Measurements from ENCODE around the gene LINS1. TPM values are rescaled to one million over a fixed set of nuclear protein-coding genes. Genes with fewer than 3 reads are reported as not detected.

Gene LINS1
- total and polyA plus RNA-seq, 3 donors from 2014 or later = 13.7 to 23.4 (median 17.3) TPM

DNA sequence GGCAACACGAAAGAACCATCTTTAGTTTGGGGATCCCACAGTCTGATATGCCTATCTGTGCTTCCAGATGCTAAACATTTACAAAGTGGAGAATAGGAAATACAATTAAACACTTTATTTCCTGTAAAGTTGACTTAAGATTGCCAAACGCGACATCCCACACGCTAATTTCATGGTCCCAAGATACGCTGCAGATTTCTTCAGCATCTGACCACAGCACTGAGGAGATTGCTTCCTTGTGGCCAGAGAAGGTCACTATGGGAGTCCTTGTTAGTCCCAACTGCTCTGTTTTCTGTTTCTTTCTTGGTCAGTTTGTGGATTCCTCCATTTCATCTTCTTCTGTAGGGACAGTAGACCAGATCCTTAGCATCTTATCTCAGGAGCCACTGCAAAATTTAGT, 43.7 kb upstream of the LINS1 start:
- Histone ChIP-seq H3K27ac (no peak overlapping the region), H3K4me3 (no peak overlapping the region), H3K27me3 (no peaks in the 10 kb centered on the region), H3K4me1 (peaks cover 4% of the 10 kb centered on the region), H3K9me3 (no peaks in the 10 kb centered on the region), H3K36me3 (ENCODE audit: low read depth, missing control alignments) (no peaks in the 10 kb centered on the region)
- intact Hi-C loops (cut with DNase I; ENCODE audit: low total_unique reads) = no loop called here
- 92% methylated on average over 5 of the region's 5 CpGs for WGBS, 2 donors
- DNase-seq = no peak
- TF ChIP-seq, protein P1, sequence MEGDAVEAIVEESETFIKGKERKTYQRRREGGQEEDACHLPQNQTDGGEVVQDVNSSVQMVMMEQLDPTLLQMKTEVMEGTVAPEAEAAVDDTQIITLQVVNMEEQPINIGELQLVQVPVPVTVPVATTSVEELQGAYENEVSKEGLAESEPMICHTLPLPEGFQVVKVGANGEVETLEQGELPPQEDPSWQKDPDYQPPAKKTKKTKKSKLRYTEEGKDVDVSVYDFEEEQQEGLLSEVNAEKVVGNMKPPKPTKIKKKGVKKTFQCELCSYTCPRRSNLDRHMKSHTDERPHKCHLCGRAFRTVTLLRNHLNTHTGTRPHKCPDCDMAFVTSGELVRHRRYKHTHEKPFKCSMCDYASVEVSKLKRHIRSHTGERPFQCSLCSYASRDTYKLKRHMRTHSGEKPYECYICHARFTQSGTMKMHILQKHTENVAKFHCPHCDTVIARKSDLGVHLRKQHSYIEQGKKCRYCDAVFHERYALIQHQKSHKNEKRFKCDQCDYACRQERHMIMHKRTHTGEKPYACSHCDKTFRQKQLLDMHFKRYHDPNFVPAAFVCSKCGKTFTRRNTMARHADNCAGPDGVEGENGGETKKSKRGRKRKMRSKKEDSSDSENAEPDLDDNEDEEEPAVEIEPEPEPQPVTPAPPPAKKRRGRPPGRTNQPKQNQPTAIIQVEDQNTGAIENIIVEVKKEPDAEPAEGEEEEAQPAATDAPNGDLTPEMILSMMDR (IDR thresholded peaks at IDR 0.05) = no peak
- no peak for TF ChIP-seq POLR2A (IDR thresholded peaks at IDR 0.05)

DNA sequence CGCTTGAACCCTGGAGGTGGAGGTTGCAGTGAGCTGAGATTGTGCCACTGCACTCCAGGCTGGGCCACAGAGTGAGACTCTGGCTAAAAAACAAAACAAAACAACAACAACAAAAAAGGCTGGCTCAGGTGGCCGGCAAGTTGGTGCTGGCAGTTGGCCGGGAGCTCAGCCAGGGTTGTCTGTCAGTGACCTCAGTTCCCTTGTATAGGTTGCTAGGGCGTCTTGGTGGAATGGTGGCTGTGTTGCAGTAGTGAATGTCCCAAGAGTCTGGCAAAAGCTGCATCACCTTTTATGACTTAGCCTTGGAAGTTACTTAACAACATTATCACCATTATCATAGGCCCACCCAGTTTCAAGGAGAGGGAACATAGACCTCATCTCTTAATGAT, 41.0 kb upstream of the LINS1 start:
- H3K4me3 ChIP-seq = no peak overlapping the region
- H3K9me3 ChIP-seq = no peaks in the 10 kb centered on the region
- no peak for TF ChIP-seq POLR2A (IDR thresholded peaks at IDR 0.05)
- intact Hi-C loops (cut with DNase I; ENCODE audit: low total_unique reads) = no loop called here
- no peak for DNase-seq
- H3K27ac ChIP-seq = no peak overlapping the region
- H3K36me3 ChIP-seq (ENCODE audit: low read depth, missing control alignments) = no peaks in the 10 kb centered on the region
- no peaks in the 10 kb centered on the region for H3K4me1 ChIP-seq
- 85 to 93% methylated on average over 4 of the region's 4 CpGs for WGBS, 2 donors
- no peaks in the 10 kb centered on the region for H3K27me3 ChIP-seq

DNA sequence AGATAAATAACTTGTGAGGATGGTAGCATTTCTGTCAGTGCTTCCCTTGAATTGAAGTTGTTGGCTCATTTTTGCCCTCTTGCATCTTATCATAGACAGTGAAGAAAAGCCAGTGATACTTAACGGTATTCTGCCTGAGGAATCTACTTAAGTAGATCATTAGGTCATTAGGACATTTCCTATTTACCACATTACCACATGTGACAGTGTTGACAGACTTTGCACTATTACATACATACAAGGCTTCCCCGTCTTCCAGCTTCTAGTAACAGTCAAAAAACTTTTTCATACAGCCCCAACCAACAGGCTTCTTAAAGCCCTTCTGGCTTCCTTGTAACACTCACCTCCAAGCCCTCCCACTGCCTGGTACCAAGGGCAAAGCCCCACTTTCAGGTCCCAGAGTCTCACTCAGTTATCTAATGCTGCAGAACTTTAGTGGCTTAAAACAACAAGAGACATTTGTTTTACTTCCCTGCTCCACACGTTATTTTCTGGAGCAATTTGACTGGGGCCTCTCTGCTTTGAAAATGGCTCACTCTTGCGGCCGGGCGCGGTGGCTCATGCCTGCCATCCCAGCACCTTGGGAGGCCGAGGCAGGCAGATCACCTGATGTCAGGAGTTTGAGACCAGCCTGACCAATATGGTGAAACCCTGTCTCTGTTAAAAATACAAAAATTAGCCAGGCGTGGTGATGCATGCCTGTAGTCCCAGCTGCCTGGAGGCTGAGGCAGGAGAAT, 40.4 kb upstream of the LINS1 start:
- Histone ChIP-seq H3K9me3 (no peaks in the 10 kb centered on the region), H3K27me3 (no peaks in the 10 kb centered on the region), H3K4me1 (no peaks in the 10 kb centered on the region), H3K27ac (no peak overlapping the region), H3K4me3 (no peak overlapping the region), H3K36me3 (ENCODE audit: low read depth, missing control alignments) (no peaks in the 10 kb centered on the region)
- no peak for DNase-seq
- WGBS, 2 donors = 85 to 88% methylated on average over 9 of the region's 9 CpGs
- intact Hi-C loops (cut with DNase I; ENCODE audit: low total_unique reads) = no loop called here
- TF ChIP-seq, protein P1 (IDR thresholded peaks at IDR 0.05) = no peak
- no peak for TF ChIP-seq POLR2A (IDR thresholded peaks at IDR 0.05)

DNA sequence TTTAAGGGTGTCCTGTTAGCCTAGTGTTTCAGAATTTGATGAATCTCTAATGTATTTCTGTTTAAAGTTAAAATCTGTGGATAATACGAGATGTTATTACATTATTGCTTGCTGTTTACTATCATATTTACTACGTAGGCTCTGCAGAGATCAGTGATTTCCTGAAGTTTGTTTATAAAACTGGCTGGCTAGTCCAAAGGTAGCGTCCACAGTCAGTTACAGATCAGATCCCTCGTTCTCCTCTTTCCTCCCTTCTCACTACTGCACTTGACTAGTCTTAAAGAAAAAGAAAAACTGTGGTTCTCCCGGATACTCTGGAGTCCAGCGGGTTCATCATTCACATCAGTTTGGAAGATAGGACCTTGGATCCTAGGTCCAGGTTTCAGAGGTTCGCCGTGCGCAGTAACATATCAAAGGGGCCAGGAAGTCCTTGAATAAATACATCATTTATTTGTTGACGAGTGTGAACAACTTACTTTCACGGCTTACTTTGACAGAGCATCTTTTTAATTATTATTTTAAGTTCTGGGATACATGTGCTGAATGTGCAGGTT, 36.3 kb upstream of the LINS1 start:
- Histone ChIP-seq H3K9me3 (no peaks in the 10 kb centered on the region), H3K4me1 (no peaks in the 10 kb centered on the region), H3K27ac (no peak overlapping the region), H3K4me3 (no peak overlapping the region), H3K27me3 (no peaks in the 10 kb centered on the region), H3K36me3 (ENCODE audit: low read depth, missing control alignments) (no peaks in the 10 kb centered on the region)
- no peak for DNase-seq
- intact Hi-C loops (cut with DNase I; ENCODE audit: low total_unique reads) = loop anchor here (10.0 kb wide), 1 partner anchor 237 kb away; the partner anchor contains the start of gene ALDH1A3
- 96% methylated on average over 11 of the region's 11 CpGs for WGBS, 2 donors
- TF ChIP-seq POLR2A (IDR thresholded peaks at IDR 0.05) = no peak
- TF ChIP-seq, protein P1 (IDR thresholded peaks at IDR 0.05) = no peak

DNA sequence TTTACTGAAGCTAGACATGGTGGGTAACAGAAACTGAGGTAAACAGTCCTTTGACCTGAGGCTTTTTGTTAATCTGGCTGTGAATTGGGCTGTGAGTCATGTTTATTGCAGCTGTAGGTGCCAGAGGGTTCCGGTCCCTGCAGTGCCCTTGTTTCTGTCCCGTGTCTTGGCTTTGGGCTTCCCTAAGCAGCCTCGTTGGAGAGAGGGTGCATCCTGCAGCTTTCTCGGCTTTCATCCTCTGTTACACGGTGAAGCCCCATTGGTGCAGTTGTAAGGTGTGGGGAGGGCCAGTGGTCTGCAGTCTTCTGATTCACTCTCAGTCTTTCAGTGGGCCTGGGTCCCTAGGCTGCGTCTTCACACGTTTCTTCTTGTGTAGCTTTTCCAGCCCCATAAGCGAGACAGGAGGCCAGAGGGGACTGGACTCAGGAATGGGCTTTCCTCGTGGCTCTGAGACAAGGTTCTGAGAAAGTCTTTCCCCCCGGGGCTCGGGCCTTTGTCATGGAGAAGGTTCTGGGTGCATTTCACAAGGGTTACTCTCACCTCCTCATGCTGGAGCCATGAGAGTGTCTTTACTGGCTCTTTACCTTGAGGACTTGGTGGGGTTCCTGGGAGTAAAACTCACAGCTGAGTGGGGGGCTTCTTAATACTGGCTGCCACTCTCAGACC, 33.6 kb upstream of the LINS1 start:
- no peak overlapping the region for H3K27ac ChIP-seq
- WGBS, 2 donors = 77 to 81% methylated on average over 11 of the region's 11 CpGs
- DNase-seq = no peak
- H3K9me3 ChIP-seq = no peaks in the 10 kb centered on the region
- H3K36me3 ChIP-seq (ENCODE audit: low read depth, missing control alignments) = no peaks in the 10 kb centered on the region
- TF ChIP-seq, protein P1 (IDR thresholded peaks at IDR 0.05) = no peak
- no peak for TF ChIP-seq POLR2A (IDR thresholded peaks at IDR 0.05)
- no peak overlapping the region for H3K4me3 ChIP-seq
- intact Hi-C loops (cut with DNase I; ENCODE audit: low total_unique reads) = loop anchor here (10.0 kb wide), 1 partner anchor 239 kb away; the partner anchor contains the start of gene ALDH1A3
- no peaks in the 10 kb centered on the region for H3K27me3 ChIP-seq
- H3K4me1 ChIP-seq = no peaks in the 10 kb centered on the region
